Brain microvascular endothelial cell (primary cell): ENCODE measurements around the gene AXDND1.

ENCODE experiments used
- DNase-seq: peaks from one replicate; pipeline ENCODE4 v3.0.0-alpha.2; 2020
- H3K27ac ChIP-seq: fragments of 250-450 bp; sonication (Bioruptor Pico); 2 replicates; pipeline ENCODE4 v1.5.1; 2020; ENCODE audit warnings: mild to moderate bottlenecking, moderate library complexity
- H3K27me3 ChIP-seq: fragments of 250-450 bp; sonication (Bioruptor Pico); replicated peaks from 2 replicates; pipeline ENCODE4 v1.5.1; 2020; ENCODE audit warnings: mild to moderate bottlenecking
- H3K36me3 ChIP-seq: fragments of 250-450 bp; sonication (Bioruptor Pico); replicated peaks from 2 replicates; pipeline ENCODE4 v1.5.1; 2020; ENCODE audit warnings: mild to moderate bottlenecking
- H3K4me3 ChIP-seq: 2 replicates; pipeline ENCODE4 v1.5.1; 2011; ENCODE audit warnings: low read depth, mild to moderate bottlenecking, control low read depth, low read length, moderate library complexity
- CTCF ChIP-seq: IDR thresholded peaks from 2 replicates; pipeline ENCODE4 v1.5.1; 2011; ENCODE audit warnings: low read depth, mild to moderate bottlenecking, moderate library complexity, low read length, control low read depth, inconsistent platforms; ENCODE audit errors: missing control alignments
- in situ Hi-C: cut with HindIII; loops from 2 replicates; pipeline ENCODE4 v1.10.0; 2017; ENCODE audit warnings: low sequenced_read_pairs, low pct_ligation_motif_present

Gene AXDND1

GRCh38 chr1:179547021-179547535, 181.3 kb downstream of the AXDND1 start:
- no peak for DNase-seq
- no peak overlapping the region for H3K27ac ChIP-seq
- H3K4me3 ChIP-seq: no peak overlapping the region
- in situ Hi-C loops: no loop called here
- H3K27me3 ChIP-seq: no peaks in the 10 kb centered on the region
- no peak for TF ChIP-seq CTCF
- H3K36me3 ChIP-seq: no peaks in the 10 kb centered on the region

- no peak overlapping the region for H3K4me3 ChIP-seq
- H3K27ac ChIP-seq: no peak overlapping the region
- in situ Hi-C loops: no loop called here
- no peak for TF ChIP-seq CTCF
- no peaks in the 10 kb centered on the region for H3K27me3 ChIP-seq
- no peak for DNase-seq
- H3K36me3 ChIP-seq: no peaks in the 10 kb centered on the region
Measured at GRCh38 chr1:179548666-179549367, 183.0 kb downstream of the AXDND1 start.

- H3K36me3 ChIP-seq: no peaks in the 10 kb centered on the region
- no peak overlapping the region for H3K4me3 ChIP-seq
- no peaks in the 10 kb centered on the region for H3K27me3 ChIP-seq
- no peak for TF ChIP-seq CTCF
- DNase-seq: no peak
- in situ Hi-C loops: no loop called here
- no peak overlapping the region for H3K27ac ChIP-seq
Measured at GRCh38 chr1:179549368-179549700, 183.6 kb downstream of the AXDND1 start.

GRCh38 chr1:179550746-179551682, 185.2 kb downstream of the AXDND1 start:
- Histone ChIP-seq H3K4me3 (no peak overlapping the region), H3K27me3 (no peaks in the 10 kb centered on the region), H3K36me3 (no peaks in the 10 kb centered on the region), H3K27ac (no peak overlapping the region)
- peak; percentile 39 for DNase-seq
- in situ Hi-C loops: no loop called here
- TF ChIP-seq CTCF: no peak

GRCh38 chr1:179554427-179554826, 188.7 kb downstream of the AXDND1 start:
- in situ Hi-C loops: no loop called here
- no peak overlapping the region for H3K27ac ChIP-seq

More at GRCh38 chr1:179554427-179554826, 188.7 kb downstream of the AXDND1 start:
- no peak for DNase-seq
- Histone ChIP-seq H3K36me3 (no peaks in the 10 kb centered on the region), H3K27me3 (no peaks in the 10 kb centered on the region), H3K4me3 (no peak overlapping the region)
- no peak for TF ChIP-seq CTCF
